ENCODE results near the gene B4GAT1.
"Not testable (repeated sequence)": the region's sequence is repeated elsewhere in the genome, so short reads cannot be mapped to it uniquely, and the experiment has no call there.

Gene B4GAT1

DNA sequence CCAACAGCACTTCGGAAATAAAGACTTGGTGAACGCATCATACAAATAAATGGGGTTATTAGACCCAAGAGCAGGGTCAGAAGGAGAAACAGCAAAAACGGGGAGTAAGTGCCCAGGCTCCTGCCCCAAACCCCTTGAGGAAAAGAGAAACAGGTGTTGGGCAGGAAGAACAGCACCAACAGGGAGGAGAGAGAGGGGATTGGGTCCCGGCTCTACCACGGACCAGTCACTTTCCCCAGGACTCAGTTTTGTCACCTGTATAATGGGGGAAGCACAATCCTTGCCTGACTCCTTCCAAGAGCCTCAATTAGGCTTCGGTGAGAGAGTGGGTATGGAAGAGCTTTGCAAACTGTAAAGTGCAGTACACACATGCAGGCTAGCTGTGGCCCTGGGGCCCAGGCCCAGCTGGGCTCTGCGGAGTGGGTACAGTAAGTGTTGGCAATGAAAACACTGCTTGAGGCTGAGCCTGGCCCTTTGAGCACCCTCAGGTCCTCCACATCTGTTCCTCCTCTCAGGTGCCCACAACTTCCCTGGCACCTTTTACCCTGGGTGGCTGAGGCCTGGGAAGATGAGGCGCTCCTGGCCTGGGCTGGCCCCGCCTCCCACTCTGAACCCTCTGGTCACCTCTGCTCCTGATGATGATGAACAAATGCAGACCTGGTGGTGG lies 15.2 kb upstream of the B4GAT1 start:
- no peak for DNase-seq

GRCh38 chr11:66361502-66361941 lies 14.1 kb upstream of the B4GAT1 start:
- no peak for DNase-seq

GRCh38 chr11:66360406-66361073 lies 13.1 kb upstream of the B4GAT1 start:
- no peak for DNase-seq

DNA sequence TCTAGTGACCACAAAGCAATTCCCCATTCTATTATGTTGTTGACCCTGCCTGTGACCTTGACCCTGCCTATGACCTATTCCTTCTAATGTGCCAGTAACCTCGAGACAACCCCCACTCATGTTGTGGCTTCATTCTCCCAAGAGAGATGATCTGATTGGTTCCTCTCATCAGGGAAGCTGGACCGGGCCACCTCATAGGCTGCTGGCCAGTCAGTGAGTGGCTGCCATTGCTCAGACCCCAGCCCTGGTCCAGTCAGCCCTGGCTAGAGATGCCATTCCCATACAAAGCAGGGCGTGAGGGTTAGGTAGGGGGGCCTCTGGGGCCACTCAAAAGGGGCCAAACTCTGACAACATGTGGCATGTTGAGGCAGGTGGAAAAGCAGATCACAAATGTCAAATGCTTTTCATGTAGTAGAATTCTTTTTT lies 12.2 kb upstream of the B4GAT1 start:
- DNase-seq: no peak

GRCh38 chr11:66350560-66351235 lies 3.3 kb upstream of the B4GAT1 start:
- DNase-seq: not testable (repeated sequence)

GRCh38 chr11:66349084-66349386 lies 1.6 kb upstream of the B4GAT1 start:
- no peak for DNase-seq

DNA sequence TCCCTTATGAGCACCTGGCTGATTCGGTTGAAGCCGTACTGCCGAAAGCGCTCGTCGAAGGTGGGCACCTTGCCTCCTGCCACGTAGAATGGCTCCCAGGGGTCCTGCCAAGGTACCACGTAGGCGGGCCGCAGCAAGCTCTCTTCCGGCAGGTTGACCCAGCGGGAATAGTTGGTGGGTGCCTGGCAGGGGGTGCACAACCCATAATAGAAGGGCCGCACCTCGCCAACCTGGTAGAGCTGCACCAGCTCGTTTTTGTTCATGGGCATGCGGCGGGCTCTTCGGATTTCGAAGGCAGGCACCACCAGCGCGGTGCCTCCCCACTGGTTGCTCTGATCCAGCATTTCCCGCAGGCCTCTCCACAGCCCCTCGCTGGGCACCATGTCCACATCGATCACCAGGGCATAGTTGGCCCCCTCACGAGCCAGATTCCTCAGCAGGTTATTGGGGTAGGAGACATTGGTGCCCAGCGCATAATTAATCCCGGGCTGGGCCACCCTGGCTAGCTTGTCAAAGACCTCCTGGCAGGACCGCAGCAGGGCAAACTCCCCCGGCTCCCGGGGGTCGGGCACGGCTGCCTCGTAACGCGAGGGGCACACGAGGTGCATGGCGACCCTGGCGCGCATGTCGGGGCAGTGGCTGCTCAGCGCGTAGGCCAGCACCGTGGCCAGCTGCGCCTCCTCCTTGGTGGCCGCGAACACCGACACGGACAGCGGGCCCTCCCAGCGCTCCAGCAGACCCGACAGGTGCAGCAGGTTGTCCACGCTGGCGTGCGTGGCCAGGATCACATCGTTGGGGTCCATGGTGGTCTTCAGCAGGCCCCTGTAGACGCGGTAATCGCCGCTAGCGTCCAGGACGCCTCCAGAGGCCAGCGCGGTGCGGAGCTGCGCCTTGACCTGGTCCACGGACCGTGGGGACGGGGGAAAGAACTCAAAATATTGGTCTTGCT lies 679 bp downstream of the B4GAT1 start:
- DNase-seq: no peak

DNA sequence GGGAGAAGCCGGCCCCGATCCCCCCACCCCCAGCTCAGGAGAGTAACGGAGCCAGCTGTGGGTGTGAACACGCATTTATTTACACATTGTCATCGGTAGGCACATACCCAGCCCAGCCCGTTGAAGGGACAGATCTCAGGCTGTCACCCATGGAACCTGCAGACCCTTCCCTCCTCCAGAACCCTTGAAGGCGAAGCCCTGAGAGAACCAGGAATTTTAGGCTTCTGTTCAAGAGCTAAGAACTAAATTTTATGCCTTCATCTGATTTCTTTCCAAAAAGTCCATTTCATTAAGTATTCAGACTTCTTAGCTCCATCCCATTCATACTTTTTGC lies 2.1 kb downstream of the B4GAT1 start:
- no peak for DNase-seq

- peak; percentile 95 for DNase-seq
These were observed 2.7 kb downstream of the B4GAT1 start, which contains the start of gene BRMS1 for GRCh38 chr11:66344550-66345315. Gene BRMS1, minus strand, starts transcription at chr11:66345104. Its CDS starts 2,870 bp downstream, at chr11:66342234.

- no peak for DNase-seq
These were observed 4.3 kb downstream of the B4GAT1 start for GRCh38 chr11:66343176-66343575.

- no peak for DNase-seq
These were observed 5.8 kb downstream of the B4GAT1 start for GRCh38 chr11:66341502-66342126.

DNA sequence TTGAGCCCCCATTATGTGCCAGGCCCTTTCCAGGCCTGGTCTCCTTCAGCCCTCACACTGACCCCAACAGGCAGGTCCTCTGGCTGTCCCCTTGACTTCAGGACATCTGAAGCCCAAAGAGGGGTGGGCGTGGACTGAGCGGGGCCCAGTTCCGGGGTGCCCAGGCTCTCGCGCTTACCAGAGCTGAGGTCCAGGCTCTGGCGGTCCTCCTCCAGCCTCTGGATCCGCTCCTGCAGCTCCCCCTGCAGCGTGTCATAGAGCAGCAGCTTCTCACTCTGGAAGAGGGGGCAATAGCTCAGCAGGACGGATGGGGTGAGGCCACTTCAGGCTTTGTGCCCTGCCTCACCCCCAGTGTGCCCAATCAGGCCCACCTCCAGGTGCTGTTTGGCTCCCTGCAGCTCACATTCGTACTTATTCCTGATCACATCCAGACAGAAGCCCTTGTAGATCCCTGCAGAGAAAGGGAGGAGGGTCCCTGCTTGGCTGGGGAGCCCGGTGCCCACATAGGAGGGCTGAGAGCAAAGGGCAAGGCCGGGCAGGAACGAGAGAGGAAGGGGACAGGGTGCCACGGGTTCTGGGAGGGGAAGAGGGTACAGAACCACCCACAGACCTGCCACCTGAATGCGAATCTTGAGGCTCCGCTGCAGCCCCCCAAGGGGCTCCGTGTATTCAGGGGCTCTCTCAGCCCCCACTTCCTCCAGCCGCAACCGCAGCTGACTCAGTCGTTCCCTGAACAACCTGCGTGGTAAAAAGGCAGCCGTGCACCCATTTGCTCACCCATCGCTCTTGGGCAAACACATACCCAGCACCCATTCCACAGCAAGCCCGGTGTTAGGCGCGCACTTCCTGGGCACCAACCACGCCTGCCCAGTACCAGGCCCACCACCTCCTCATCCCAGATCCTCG lies 6.6 kb downstream of the B4GAT1 start:
- DNase-seq: no peak

DNA sequence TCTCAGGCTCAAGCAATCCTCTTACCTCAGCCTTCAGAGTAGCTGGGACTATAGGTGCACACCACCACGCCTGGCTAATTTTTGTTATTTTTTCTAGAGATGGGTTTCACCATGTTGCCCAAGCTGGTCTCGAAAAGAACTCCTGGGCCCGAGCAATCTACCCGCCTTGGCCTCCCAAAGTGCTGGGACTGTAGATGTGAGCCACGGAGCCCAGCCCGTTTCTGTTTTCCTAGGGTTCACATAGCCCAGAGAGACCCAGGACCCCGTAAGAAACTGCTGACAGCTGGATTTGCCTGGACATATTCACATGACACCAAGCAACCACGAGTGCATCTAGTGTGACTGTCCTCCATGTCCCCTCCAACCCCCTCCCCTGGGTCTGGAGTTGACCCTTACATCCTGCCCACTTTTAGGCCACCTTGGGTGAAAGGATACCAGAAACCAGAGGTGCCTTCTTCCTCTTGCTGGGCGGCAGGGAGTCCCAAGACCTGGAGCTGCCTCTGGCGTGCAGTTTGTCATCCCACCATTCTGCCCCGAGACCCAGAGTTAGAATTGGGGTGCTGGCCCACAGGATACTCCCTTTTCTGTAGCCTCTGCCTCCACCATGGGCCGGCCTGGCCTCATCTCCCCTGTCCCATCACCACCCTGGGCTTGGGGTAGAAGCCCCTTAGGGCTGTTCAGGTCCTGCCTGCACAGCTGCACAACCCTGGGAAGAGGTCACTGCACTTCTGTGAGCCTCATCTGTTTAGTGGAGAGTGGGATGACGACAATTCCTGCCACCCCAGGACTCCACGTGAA lies 7.5 kb downstream of the B4GAT1 start:
- no peak for DNase-seq

DNA sequence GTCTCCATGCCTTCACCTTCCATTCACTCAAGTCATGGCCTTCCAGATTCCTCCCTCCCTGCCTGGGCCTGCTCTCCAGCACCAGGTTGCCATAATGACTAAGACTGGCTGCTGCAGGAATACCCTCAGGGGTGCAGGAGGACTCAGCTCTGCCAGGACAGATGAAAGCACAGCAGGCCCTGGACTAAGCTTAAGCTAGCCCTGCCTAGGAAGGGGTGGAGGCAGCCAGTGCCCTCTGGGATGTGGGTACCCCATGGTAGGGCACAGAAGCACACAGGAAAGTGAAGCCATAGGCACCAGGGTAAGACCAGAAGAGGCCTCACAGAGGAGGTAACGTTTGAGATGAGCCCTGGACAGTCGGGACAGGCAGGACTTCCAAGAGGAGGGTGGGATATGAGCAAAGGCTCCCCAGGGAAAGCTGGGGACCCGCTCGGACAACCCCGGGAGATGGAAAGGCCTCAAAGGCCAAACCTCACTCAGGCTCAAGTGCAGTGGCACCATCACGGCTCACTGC lies 8.2 kb downstream of the B4GAT1 start:
- no peak for DNase-seq

DNA sequence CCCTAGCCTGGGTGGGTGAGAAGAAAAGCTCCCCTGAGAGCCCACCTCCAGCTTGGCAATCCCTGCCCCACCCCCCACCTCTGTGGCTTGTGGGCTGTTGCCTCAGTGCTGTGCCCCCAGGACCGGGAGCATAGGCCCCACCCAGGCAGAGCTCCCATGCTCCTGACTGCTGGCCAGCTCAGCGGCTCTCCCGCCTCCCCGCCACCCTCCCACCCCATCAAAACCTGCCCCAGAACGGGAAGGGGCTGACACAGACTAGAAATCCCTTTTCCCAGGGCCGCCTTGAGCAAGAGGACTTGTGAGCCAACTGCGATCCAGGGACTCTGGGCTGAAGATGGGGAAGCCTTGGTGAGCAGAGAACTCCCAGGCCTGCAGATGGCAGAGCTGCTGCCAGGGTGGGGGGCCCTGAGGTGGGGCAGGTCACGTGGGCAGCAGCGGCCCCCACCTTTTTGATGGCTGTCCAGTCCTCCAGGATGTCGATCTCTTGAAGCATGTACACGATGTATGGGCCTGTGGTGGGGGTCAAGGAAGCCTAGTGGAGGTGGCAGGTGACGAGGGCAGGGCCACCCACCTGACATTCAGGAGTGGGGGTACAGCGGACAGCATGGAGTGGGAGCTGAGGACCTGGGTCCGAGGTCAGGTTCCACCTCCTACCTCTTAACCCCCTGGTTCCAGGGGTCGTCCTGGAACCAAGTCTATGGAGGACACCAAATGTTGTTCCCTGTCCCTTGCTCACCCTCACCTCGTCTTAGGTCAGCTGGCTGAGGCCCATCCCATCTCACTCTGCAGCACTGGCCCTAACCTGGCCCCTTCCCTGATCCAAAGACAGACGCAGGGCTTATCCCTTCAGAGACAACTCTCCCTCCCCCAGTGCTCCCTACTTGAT lies 8.9 kb downstream of the B4GAT1 start:
- no peak for DNase-seq

DNA sequence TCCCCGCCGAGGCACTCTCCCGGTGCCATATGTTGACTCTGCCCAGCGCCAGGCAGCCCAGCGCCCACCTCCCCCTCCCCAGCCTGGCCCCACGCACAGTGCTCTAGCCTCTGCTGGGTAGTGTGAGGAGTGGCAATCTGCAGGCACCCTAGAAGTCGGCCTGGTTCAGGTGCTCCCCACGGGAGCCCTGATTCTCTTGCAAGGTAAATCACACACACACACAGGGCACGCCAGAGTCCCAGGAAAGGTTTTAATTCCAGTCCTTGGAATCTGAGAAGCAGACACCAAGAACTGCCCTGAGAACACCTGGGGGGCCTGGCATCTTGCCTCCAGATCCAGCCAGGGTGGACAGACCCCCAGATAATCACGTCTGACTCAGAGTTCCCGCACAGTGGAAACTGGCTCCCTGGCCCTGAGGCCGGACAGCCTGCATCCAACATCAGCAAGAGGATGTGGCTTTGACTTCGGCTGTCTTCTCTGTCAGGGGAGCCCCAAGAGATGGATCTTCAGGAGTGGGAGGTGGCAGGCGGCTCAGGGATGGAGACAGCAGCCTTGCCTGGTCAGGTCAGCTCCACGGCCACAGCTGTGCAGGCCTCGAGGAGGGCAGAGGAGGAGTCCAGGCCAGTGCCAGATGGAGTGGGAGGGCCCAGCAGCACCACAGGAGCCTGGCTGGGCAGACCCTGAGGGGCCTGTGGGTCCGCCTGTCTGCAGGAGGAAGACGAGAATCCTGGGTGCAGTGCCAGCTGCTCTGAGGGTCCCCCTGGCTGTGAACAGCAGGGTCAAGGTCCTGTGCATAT lies 10.1 kb downstream of the B4GAT1 start:
- DNase-seq: no peak

DNA sequence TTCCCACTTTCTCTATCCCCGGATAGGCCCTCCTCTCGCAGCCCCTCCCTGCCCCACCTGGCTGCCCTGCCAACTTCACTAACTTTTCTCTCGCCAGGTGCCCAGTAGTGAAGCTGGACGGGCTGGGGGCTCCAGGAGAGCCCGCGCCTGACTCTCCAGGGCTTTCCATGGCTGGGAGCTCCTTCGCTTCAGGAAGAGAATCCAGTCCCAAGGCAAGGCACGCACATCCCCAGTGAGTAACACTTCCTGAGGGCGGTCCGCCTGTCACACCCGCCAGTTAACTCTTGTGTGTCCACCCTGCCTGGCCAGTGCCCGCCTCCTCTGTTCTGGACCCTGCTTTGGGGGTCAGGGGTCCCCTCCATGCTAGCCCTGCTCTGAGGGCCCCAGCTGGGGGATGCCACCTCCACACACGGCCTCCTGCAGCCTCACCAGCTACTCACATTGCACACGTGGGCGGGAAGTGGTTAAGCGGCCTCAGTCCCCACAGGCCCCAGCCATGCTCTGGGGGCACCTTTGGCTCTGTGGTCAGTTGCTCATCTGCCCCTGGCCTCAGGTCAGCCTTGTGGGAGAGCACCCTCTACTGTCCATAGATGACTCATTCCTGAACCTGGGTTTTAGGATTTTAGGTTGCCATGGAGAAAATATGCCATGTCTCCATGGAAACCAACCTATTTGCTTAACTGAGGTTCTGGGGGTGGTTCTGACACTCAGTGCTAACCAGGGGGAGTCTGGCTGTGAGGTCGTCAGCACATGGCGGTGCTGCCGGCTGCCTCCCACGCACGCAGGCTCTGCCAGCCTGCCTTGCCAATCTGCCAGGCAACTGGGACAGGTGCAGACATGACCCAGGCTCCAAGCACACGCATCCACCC lies 11.0 kb downstream of the B4GAT1 start, which contains the start of gene RIN1:
Gene RIN1, minus strand, starts transcription at position 201 of the 869 bp plus-strand sequence. Its CDS starts 32 bp downstream, at position 169.
- peak; percentile 32 for DNase-seq

Measured in midbrain (tissue), 1 donor.